AG20443 (cell line): Measurements from ENCODE around the gene MTG1.
"Not testable (repeated sequence)": the region's sequence is repeated elsewhere in the genome, so short reads cannot be mapped to it uniquely, and the experiment has no call there.

Source experiments
- DNase-seq: peaks from one replicate; pipeline ENCODE4 v3.0.0; 2012; ENCODE audit warnings: low spot score, mixed read lengths

The MTG1 gene

DNA sequence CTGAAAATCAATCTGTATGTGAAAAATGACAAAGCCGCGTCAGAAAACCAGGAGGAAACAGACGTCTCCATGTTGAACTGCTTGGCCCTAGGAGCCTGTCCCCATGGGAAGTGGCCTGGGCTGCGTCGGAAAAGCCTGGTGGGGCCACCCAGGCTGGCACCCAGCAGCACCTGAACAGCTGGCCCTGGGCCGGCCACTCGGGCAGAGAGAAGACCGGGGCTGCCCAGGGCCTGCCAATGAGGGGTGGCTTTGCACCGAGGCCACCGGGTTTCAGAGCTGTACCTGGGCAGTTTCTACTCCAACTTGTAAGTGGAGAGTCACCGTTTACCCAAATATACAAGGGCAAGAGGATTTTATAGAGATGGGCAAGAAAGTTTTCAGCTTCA lies 35.0 kb upstream of the MTG1 start:
- no peak for DNase-seq

DNA sequence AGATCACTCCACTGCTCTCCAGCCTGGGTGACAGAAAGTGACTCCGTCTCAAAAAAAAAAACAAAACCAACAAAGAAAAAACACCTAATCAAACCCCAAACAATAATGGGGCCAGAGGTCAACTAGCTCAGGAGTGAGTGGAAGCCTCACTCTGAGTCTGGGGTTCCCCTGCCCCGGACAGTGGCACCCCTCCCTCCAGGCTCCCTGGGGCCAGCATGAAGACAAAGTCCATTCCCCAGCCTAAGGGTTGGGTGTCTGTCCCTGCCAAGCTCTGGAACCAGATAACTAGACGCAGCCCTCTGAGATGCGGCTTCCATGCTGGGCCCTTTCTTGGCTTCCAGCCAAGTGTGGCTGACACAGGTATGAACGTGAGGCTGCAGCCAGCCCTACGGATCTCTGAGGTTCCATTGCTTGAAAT lies 34.4 kb upstream of the MTG1 start:
- DNase-seq, result no peak

DNA sequence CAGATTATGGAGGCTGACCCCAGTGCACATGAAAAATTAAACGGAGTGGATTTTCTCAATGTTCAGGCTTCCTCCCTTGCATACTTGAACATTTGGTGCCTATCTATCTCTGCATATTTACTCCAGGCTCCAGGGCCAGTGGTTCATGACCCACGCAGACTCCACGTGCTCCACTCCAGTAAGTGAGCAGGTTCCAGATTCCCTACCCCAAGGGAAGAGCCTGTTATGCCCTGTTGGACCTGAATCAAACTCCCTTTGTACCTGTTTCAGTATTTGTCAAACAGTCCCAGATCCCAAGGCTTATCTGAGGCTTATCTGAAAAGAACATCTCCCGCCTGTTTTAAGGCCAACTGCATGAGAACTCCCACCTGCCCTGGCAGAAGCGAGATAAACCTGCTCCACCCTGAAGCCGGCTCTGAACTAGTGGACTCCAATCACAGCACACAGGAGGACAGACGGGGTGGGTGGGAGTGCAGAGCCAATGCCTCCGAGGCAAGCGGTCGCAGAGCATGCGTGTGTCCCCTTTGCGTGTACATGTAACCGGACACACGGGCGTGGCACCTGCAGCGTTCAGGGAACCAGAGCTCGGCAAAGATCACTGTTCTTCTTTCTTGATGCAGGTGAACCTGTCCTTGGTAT lies 33.9 kb upstream of the MTG1 start:
- DNase-seq, result no peak

- no peak for DNase-seq
Measured at GRCh38 chr10:133361227-133361626, 32.7 kb upstream of the MTG1 start.

- DNase-seq, result no peak
Measured at GRCh38 chr10:133361773-133362441, 32.0 kb upstream of the MTG1 start.

GRCh38 chr10:133362846-133363245 lies 31.1 kb upstream of the MTG1 start:
- DNase-seq, result no peak

- no peak for DNase-seq
Measured at GRCh38 chr10:133364645-133365431, 29.1 kb upstream of the MTG1 start.

DNA sequence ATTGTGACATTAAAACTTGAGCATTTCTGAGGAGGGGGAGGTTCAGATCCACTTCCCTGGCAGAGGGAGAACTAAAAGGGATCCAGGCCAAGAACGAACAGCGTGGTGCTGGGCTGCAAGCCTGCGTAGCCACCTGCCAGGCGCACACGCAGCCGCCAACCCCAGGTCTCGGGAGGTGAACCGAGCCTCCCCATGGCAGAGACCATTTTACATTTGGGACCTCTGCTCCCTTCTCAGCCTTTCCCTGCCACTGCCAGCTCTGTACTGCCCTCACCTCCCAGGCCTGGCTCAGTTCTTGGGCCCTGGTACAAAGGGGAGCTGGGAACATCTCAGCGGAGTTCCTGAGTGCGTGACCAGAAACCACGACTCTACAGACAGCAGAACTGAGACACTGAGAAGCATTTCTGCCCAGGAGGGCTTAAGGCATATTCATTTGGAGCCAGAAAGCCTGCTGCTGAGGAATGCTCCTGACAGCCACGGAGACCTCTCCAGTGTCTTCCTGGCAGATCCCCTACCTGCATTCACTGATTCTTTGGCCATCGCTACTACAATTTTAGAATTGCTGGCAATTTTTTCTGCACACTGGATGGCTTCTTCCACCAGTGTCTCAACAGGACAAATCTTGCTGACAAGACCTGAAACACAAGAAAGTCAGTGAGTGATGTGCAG lies 28.4 kb upstream of the MTG1 start:
- no peak for DNase-seq

GRCh38 chr10:133366130-133366478 lies 27.9 kb upstream of the MTG1 start:
- DNase-seq, result no peak

DNA sequence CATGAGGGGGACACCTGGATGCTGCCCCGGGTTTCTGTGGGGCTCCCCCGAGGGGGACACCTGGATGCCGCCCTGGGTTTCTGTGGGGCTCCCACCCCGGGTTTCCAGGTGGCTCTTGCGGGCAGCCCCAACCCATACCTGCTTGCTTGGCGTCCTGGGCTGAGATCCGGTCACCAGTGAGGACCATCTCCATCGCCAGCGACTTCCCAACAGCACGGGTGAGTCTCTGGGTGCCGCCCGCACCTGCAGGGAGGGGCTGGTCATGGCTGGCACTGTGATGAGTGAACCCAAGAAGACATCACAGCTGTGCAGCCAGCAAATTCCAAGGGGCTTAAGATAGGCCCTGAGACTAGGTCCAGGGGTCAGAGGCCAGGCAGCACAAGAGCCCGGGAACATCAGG lies 27.2 kb upstream of the MTG1 start:
- DNase-seq, result no peak

DNA sequence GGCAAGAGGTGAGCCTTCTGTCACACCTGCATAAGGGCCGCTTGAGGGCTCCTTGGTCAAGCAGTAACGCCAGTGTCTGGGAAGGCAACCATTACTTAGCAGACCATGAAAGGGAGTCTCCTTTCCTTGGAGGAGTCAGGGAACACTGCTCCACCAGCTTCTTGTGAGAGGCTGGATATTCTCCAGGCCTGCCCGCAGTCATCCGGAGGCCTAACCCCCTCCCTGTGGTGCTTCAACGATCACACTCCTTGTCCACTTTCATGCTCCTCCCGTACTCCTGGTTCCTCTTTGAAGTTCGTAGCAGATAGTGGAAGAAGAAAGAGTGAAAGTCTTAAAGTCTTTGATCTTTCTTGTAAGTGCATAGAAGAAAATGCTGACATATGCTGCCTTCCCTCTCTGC lies 26.5 kb upstream of the MTG1 start:
- DNase-seq, result not testable (repeated sequence)

- no peak for DNase-seq
Measured at GRCh38 chr10:133368153-133368552, 25.8 kb upstream of the MTG1 start.

GRCh38 chr10:133370030-133370786 lies 23.7 kb upstream of the MTG1 start:
- no peak for DNase-seq

DNA sequence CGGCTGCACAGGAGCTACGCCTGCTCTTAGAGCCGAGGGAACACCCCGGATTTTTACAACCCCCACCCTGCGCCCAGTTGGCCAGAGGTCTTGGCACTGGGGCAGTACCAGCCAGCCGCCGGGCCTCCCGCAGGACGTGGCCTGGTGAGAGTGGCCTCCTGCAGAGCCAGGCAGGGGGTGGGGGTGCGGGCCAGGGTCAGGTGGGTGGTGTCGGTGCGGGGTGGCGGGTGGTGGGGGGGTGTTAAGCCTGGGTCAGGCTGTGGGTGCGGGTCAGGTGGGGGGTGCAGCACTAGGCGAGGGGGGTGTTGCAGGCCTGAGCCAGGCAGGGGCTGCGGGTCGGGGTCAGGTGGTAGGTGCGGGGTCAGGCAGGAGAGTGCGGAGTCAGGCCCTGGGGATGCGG lies 21.4 kb upstream of the MTG1 start:
- no peak for DNase-seq

GRCh38 chr10:133373174-133374090 lies 20.5 kb upstream of the MTG1 start, which contains the start of gene ECHS1:
Gene ECHS1 (minus strand): TSS chr10:133373354. CDS start chr10:133373333, 21 bp downstream.
- peak; percentile 99 for DNase-seq

DNA sequence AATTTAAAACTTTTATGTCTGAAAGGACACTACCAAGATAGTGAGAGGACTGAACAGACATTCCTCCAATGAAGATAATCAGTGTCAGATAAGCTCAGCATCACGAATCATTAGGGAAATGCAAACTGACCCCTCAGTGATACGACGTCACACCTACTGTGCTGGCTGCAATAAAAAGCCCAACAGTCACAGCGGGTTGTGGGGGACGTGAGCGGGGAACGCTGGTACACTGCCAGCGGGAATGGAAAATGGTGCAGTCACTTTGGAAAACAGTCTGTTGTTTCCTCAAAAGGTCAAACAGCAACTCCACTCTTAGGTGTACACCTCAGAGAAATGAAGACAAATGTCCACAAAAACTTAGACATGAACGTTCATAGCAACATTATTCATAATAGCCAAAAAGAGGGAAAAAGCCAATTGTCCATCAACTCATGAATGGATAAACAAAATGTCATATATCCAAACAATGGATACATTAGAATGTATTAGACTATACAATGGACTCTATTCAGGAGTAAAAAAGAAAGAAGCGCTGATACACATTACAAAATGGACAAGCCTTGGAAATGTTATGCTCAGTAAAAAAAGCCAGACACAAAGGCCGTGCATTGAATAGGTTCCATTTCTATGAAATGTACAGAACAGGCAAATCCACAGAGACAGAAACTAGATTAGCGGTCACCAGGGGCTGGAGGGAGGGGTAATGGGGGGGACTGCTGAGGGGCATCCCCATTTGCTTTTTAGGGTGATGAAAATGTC lies 18.4 kb upstream of the MTG1 start:
- DNase-seq, result no peak

DNA sequence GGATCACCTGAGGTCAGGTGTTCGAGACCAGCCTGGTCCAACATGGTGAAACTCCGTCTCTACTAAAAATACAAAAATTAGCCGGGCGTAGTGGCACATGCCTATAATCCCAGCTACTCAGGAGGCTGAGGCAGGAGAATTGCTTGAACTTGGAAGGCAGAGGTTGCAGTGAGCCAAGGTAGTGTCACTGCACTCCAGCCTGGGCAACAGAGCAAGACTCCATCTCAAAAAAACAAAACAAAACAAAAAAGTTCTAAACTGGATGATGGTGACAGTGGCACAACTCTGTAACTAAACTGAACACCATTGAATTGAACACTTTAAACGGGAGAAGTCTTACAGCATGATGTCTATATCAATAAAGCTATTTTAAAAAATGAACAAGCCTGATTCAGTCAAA lies 17.8 kb upstream of the MTG1 start:
- not testable (repeated sequence) for DNase-seq

DNA sequence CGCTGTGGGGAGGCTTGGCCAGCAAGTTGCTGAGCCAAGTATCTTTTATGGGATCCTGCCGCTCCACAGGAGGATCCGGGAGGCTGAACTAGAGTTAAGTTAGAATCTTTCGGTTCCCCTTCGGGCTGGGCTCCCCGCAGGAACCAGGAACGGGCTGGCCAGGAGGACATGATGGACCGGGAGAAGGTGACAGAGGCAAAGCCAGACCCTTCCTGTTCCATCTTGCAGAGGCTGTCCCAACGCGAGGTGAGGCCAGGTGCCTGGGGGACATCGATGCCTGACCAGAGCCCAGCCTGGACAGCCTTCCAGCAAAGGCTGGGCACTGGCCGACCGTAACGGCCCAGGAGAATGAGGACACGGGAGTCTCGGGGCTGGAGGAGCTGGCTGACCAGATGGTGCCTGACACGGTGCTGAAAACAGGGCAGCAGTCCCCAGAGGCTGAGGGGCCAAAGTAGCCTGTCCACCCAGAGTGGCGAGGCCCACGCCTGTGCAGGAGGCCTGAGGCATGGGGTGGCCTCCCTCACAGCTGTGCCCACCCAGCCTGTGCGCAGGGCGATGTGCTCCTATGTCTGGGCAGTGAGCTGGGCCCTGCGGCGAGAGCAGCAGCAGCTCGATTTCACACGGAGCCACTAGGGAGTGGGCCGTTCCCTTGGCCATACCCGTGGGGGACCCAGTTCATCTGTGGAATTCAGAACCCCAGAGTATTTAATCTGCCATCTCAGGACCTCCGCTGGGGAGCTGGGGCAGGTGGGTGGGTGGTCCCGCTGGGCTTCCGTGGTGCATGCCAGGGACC lies 16.7 kb upstream of the MTG1 start:
- no peak for DNase-seq

DNA sequence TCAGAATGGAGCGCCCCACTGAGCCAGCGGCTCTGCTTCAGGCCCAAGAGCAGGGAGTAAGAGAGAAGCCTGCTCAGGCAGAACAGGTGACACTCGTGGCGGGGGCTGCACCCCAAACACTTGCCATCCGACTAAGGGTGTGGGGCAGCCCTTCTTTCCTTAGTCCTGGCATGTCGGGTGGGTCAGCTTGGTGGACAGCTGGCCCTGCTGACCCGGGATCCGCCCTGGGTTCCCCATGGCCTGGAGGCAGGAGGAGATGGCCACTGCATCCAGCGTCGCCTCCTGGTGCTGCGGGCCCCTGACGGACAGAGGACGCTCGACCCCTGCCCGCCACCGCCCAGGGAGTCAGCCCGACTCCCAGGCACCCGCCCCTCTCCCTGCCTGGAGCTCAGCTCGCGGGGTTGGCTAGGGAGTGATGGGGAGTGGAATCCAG lies 16.1 kb upstream of the MTG1 start:
- no peak for DNase-seq
